Activated T-helper 17 cell treated with anti-CD3 and anti-CD28 coated beads, Interleukin-2, amount 50 U/mL, for 72 hours (primary cell): ENCODE measurements around the gene RAB10. TPM values are rescaled to one million over a fixed set of nuclear protein-coding genes. Genes with fewer than 3 reads are reported as not detected.

ENCODE experiments used
- ATAC-seq: fragments of 150-1000 bp; cut with Tn5 transposase; replicated peaks from 2 replicates; pipeline ENCODE4 v1.10.0; 2021; ENCODE audit warnings: mild to moderate bottlenecking, moderate library complexity
- H3K27ac Mint-ChIP-seq: one replicate; pipeline ENCODE4 v1.8.0; 2022; ENCODE audit warnings: mixed read lengths
- H3K27me3 Mint-ChIP-seq: one replicate; pipeline ENCODE4 v1.8.0; 2022; ENCODE audit warnings: mixed read lengths
- H3K36me3 Mint-ChIP-seq: one replicate; pipeline ENCODE4 v1.8.0; 2022; ENCODE audit warnings: low read depth, mild to moderate bottlenecking, mixed read lengths
- H3K4me1 Mint-ChIP-seq: one replicate; pipeline ENCODE4 v1.8.0; 2022; ENCODE audit warnings: mixed read lengths
- H3K4me3 Mint-ChIP-seq: one replicate; pipeline ENCODE4 v1.8.0; 2022; ENCODE audit warnings: mild to moderate bottlenecking, mixed read lengths
- H3K9me3 Mint-ChIP-seq: one replicate; pipeline ENCODE4 v1.8.0; 2022; ENCODE audit warnings: mixed read lengths
- total RNA-seq, 2 donors: library from RNA; stranded (reverse); gene quantifications; one replicate each; pipeline ENCODE4 v1.2.3, GENCODE V29; 2022

RAB10 gene
- total RNA-seq, 2 donors from 2014 or later: 68.5 to 107 TPM

DNA sequence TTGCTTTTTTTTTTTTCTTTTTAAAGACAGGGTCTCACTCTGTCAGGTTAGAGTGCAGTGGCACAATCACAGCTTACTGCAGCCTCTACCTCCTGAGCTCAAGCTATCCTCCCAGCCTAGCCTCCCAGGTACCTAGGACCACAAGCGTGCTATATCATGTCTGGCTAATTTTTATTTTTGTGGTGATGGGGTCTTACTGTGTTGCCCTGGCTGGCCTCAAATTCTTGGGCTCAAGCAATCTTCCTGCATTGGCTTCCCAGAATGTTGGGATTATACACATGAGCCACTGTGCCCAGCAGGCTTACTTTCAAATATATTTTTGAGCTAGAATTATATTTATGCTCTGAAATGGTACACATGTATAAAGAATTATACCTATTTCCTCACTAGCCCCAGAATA, 85.6 kb downstream of the RAB10 start:
- Mint-ChIP-seq H3K27me3 (no peaks in the 10 kb centered on the region), H3K36me3 (peaks cover 21% of the 10 kb centered on the region), H3K4me3 (no peak overlapping the region), H3K27ac (no peak overlapping the region), H3K9me3 (no peaks in the 10 kb centered on the region), H3K4me1 (peaks cover 16% of the 10 kb centered on the region)
- no peak for ATAC-seq

DNA sequence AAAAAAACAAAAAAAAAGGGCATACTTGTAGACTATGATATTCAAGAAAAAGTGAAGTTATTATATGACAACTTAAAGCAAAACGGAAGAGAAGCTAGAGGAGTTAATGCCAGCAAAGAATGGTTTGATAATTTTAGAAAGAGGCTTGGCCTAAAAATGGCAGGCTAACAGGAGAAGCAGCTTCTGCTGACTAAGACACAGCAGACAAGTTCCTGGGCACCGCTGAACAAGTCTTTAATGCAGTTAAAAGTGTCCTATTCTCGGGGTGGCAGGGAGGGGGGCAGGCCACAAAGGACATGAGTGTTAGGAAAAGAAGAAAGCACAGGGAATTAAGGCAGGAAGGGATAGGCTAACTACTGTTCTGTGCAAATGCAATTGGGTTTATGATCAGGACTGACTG, 88.7 kb downstream of the RAB10 start:
- Mint-ChIP-seq H3K36me3 (peaks cover 45% of the 10 kb centered on the region), H3K4me1 (peaks cover 16% of the 10 kb centered on the region), H3K4me3 (no peak overlapping the region), H3K27ac (no peak overlapping the region), H3K9me3 (no peaks in the 10 kb centered on the region), H3K27me3 (no peaks in the 10 kb centered on the region)
- ATAC-seq: no peak

DNA sequence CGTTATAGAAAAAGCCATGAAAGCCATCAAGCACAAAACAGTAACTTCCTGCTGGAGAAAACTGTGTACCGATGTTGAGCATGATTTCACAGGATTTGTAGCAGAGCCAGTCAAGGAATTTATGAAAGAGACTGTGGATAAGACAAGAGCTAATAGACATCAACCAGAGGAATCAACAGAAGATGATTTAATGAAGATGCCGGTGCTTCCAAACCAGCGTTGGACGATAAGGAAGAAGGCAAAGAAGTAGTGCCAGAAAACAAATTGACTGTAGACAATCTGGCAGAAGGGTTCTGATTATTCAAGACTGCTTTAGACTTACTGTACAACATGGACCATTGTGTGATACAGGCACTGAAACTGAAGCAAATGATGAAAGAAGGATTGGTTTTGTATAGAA, 89.5 kb downstream of the RAB10 start:
- H3K27me3 Mint-ChIP-seq: no peaks in the 10 kb centered on the region
- peak overlapping the region; percentile 29 for H3K27ac Mint-ChIP-seq
- ATAC-seq: no peak
- no peaks in the 10 kb centered on the region for H3K9me3 Mint-ChIP-seq
- H3K4me3 Mint-ChIP-seq: no peak overlapping the region
- peaks cover 53% of the 10 kb centered on the region for H3K36me3 Mint-ChIP-seq
- H3K4me1 Mint-ChIP-seq: peaks cover 16% of the 10 kb centered on the region

DNA sequence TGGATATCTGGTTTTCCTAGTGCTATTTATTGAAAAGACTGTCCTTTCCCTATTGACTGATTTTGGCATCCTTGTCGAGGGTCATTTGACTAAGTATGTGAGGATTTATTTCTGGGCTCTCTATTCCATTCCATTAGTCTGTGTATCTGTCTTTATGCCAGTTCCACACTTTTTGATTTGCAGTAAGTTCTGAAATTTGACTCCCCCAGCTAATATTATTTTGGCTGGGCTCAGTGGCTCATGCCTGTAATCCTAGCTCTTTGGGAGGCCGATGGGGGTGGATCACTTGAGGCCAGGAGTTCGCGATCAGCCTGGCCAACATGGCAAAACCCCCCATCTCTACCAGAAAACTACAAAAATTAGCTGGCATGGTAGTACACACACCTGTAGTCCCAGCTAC, 92.2 kb downstream of the RAB10 start:
- Mint-ChIP-seq H3K4me1 (peaks cover 18% of the 10 kb centered on the region), H3K4me3 (no peak overlapping the region), H3K27ac (no peak overlapping the region), H3K9me3 (no peaks in the 10 kb centered on the region), H3K27me3 (no peaks in the 10 kb centered on the region), H3K36me3 (peaks cover 76% of the 10 kb centered on the region)
- ATAC-seq: no peak

DNA sequence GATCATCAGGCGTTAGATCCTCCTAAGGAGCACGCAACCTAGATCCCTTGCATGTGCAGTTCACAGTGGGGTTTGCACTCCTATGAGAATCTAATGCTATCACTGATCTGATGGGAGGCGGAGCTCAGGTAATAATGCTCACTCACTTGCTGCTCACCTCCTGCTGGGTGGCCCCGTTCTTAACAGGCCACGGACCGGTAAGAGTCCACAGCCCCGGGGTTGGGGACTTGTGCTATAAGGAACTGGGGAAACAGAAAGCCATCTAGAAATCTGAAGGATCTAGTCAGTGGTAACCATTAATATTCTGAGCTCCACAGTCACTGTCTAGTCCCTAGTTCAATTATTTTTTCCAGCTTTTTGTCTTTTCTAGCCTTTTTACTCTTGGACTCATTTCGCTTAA, 94.3 kb downstream of the RAB10 start:
- ATAC-seq: no peak
- Mint-ChIP-seq H3K36me3 (peaks cover 88% of the 10 kb centered on the region), H3K9me3 (no peaks in the 10 kb centered on the region), H3K27me3 (no peaks in the 10 kb centered on the region), H3K27ac (no peak overlapping the region), H3K4me1 (peaks cover 12% of the 10 kb centered on the region), H3K4me3 (no peak overlapping the region)

DNA sequence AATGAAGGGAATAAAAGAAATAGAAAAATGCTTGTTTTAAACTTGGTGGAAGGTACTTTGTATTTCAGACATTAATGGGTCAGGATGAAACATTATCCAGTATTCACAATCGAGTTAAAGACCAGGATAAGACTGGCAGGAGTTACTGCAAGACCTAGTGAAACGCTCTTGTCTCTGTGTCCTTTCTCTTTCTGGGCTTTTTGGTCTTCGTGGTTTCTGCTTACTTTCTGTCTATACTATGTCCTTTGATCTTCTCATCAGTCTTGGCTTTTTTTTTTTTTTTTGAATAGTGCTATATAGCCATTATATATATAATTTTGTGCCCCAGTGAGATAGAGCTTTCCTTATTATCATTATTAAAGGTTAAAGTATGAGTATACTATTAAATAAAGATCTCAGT, 96.9 kb downstream of the RAB10 start:
- peaks cover 96% of the 10 kb centered on the region for H3K36me3 Mint-ChIP-seq
- H3K9me3 Mint-ChIP-seq: no peaks in the 10 kb centered on the region
- no peaks in the 10 kb centered on the region for H3K27me3 Mint-ChIP-seq
- peak overlapping the region; percentile 78 for H3K27ac Mint-ChIP-seq
- peaks cover 6% of the 10 kb centered on the region for H3K4me1 Mint-ChIP-seq
- ATAC-seq: no peak
- H3K4me3 Mint-ChIP-seq: no peak overlapping the region

DNA sequence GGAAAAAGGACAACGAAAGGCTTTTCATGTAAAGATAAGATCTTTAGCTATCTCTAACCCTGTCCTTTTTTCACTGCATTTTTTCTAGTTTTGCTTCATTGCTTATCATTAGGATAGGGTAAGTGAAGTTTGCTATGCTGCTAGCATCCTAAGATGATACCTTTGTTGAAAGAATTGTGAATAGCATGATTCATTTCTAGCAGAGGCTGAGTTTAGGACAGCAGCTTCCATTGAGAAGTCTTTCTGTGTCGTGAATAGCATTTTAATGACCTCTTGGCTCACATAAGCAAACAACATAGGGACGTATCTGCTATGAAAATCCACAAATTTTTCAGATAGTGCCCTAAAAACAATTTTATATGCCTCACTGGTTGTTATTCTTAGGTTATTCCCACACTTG, 102.6 kb downstream of the RAB10 start:
- Mint-ChIP-seq H3K4me3 (no peak overlapping the region), H3K4me1 (no peaks in the 10 kb centered on the region), H3K9me3 (no peaks in the 10 kb centered on the region), H3K36me3 (peaks cover 59% of the 10 kb centered on the region), H3K27ac (no peak overlapping the region), H3K27me3 (no peaks in the 10 kb centered on the region)
- no peak for ATAC-seq

DNA sequence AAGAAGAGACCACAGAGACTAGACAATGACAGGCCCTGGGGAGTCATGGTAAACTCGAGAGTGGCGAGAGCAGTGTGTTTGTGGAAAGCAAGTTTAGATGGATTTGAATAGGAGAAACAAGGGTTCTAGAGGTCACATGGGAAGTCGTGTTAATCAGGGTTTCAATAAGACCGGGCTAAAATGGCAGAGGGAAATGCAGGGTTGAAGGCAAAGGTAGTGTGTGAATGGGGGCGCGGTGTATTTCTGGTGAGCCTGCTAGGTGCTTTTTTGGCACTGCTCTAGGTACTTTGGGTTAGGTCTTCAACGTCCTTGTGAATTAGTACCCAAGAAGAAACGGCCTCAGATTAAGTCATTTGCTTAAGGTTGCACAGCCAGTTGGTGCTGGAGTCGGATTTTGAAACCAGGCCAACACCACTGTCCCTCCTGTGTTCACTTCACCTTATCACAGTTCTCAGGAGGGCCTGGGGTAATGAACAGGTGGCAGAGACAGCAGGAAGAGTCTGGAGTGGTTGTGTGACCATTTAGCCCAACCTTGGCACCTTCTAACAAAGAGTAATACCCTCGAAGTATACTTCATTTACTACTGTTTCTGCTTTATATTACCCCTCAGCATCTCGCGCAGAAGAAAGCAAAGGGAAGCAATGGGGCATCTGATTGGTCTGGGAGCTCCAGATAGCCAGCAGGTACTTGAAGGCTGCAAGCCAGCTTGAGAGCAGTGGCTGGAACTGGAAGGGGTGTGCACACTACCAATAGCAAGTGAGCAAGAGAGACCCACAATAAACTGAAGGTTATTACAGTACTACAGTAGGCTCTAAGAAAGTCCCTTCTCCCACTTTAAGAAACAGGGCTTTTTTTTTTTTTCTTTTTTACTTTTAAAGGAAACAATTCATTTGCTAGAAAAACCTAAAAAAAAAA, 105.6 kb downstream of the RAB10 start:
- Mint-ChIP-seq H3K27me3 (no peaks in the 10 kb centered on the region), H3K27ac (no peak overlapping the region), H3K4me1 (no peaks in the 10 kb centered on the region), H3K36me3 (peaks cover 29% of the 10 kb centered on the region), H3K4me3 (no peak overlapping the region), H3K9me3 (no peaks in the 10 kb centered on the region)
- ATAC-seq: no peak

DNA sequence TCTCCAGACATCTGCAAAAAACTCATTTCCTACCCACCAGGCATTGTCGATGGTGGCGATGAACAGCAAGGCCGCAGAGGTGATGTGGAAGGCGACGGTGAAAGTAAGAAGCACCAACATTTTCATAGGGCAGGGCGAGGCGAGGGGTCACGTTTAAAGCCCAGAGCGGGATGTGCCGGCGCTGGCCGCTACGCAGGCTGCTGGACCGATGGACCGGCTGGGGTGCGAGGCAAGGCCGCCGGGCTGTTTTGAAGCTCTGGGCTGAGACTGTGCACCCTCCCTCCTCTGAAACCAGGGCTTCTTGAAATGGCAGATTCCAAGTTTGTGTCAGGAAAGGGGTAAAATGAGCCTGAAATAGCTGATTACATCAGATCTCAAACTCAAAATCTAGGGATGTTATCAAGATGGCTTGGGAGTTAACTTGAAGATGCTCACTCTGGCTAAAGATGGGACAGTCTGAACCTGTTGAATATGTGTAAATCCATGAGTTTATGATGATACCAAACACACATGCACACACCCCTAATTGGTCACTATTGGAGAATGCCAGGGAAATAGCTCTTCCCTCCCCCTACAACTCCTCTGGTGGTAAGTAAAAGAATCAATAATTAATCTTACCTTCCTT, 107.4 kb downstream of the RAB10 start:
- Mint-ChIP-seq H3K4me1 (peaks cover 5% of the 10 kb centered on the region), H3K9me3 (no peaks in the 10 kb centered on the region), H3K27ac (no peak overlapping the region), H3K4me3 (no peak overlapping the region), H3K27me3 (no peaks in the 10 kb centered on the region), H3K36me3 (peaks cover 13% of the 10 kb centered on the region)
- no peak for ATAC-seq

DNA sequence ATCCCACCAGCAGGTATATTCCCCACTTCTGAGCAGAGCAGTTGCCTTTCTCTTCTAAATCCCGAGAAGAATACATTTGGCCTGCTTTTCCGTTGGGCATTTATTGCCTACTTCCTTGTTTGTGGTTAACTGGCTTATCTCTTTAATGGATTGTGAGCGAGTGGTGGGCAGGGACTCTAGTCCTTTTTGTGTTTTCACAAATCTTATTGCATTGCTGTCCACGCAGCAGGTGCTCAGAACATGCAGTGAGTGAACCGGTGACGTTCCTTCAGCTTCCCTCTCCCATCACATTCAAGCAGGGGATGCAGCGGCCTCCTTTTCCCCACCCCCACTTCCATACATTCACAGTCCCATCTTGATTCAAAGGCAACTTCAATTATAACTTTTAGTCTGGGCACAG, 110.1 kb downstream of the RAB10 start:
- Mint-ChIP-seq H3K4me1 (peaks cover 5% of the 10 kb centered on the region), H3K36me3 (no peaks in the 10 kb centered on the region), H3K4me3 (no peak overlapping the region), H3K9me3 (no peaks in the 10 kb centered on the region), H3K27ac (no peak overlapping the region), H3K27me3 (no peaks in the 10 kb centered on the region)
- ATAC-seq: no peak

DNA sequence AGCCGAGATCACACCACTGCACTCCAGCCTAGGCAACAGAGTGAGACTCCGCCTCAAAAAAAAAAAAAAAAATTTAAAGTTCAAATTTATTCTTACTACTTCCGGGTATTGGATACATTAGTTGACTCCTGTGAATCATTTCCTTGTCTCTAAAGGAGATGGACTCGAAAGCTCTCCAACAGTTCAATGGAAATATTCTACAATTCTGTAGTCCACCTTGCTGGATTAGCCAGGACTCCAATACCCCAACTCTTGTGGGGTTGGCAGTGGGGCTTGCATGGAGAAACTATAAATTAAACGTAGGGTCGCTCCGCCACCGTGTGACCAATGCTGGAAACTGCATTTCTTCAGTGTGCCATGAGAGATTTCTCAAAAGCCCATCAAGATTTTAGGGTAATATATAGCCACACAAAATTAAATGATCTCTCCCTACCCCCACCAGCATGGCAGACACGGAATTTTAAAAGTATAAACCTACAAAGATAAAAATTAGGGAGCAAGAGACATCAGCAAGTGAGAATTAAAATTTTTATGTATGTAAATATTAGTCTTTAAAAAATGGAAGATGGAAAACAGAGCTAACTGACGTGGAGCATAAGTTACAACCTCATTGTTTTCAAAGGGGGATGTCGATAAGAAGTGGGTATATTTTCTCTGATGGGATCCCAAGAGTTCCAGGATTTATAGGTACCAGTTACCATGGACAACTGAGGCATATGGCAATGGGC, 111.2 kb downstream of the RAB10 start:
- peaks cover 5% of the 10 kb centered on the region for H3K4me1 Mint-ChIP-seq
- ATAC-seq: peak; percentile 55
- H3K27me3 Mint-ChIP-seq: peaks cover 2% of the 10 kb centered on the region
- no peak overlapping the region for H3K4me3 Mint-ChIP-seq
- no peaks in the 10 kb centered on the region for H3K36me3 Mint-ChIP-seq
- peak overlapping the region; percentile 11 for H3K27ac Mint-ChIP-seq
- no peaks in the 10 kb centered on the region for H3K9me3 Mint-ChIP-seq

DNA sequence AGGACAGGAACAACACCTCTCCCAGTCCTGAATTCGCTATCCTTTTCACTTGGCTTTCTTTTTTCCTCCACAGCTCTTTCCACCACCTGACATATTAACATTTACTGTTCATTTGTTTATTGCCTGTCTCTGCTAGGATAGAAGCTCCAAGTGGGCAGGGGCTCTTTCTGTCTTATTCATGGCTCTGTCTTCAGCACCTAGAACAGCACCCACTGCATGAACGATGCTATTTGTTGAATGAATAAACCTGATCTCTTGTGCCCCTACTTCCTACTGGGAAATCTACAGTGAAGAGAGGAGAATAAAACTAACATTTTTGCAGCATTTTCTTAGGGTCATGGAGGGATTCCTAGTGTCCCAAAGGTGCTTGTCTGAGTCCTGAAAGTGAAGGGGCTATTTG, 114.6 kb downstream of the RAB10 start:
- H3K36me3 Mint-ChIP-seq: no peaks in the 10 kb centered on the region
- no peak for ATAC-seq
- no peak overlapping the region for H3K4me3 Mint-ChIP-seq
- peaks cover 5% of the 10 kb centered on the region for H3K4me1 Mint-ChIP-seq
- peaks cover 11% of the 10 kb centered on the region for H3K27me3 Mint-ChIP-seq
- H3K9me3 Mint-ChIP-seq: no peaks in the 10 kb centered on the region
- H3K27ac Mint-ChIP-seq: no peak overlapping the region

DNA sequence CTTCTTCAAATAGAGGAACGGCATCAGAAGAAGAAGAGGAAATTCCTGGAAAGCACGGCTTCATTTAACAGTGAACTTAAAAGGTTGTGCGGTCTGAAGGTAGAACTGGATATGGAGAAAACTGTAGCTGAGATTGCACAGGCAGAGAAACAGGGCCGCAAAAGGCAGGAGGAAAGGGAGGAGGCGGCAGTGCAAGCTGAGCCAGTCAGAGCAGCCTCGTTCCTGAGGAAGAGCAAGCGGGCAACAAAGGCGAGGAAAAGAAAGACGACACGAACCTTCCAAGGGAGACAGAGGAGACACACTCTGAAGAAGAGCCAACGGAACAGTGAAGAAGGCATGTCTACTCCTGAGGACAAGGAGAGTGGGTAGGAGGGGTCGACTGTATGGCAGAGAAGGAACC, 116.4 kb downstream of the RAB10 start:
- Mint-ChIP-seq H3K27ac (no peak overlapping the region), H3K4me3 (no peak overlapping the region), H3K4me1 (peaks cover 2% of the 10 kb centered on the region), H3K27me3 (peaks cover 13% of the 10 kb centered on the region), H3K36me3 (no peaks in the 10 kb centered on the region), H3K9me3 (no peaks in the 10 kb centered on the region)
- ATAC-seq: no peak

DNA sequence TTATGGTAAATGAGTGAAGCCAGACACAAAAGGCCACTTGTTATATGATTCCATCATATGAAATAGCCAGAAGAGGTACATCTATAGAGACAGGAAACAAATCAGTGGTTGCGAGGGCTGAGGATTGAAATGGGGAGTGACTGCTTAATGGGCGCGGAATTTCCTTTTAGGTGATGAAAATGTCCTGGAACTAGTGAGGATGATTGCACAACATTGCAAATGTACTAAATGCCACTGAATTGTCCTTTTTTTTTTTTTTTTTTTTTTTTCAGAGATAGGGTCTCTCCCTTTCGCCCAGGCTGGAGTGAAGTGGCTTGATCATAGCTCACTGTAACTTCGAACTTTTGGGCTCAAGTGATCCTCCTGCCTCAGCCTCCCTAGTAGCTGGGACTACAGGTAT, 123.7 kb downstream of the RAB10 start:
- Mint-ChIP-seq H3K4me1 (no peaks in the 10 kb centered on the region), H3K9me3 (no peaks in the 10 kb centered on the region), H3K27me3 (peaks cover 2% of the 10 kb centered on the region), H3K4me3 (no peak overlapping the region), H3K27ac (no peak overlapping the region), H3K36me3 (no peaks in the 10 kb centered on the region)
- no peak for ATAC-seq

DNA sequence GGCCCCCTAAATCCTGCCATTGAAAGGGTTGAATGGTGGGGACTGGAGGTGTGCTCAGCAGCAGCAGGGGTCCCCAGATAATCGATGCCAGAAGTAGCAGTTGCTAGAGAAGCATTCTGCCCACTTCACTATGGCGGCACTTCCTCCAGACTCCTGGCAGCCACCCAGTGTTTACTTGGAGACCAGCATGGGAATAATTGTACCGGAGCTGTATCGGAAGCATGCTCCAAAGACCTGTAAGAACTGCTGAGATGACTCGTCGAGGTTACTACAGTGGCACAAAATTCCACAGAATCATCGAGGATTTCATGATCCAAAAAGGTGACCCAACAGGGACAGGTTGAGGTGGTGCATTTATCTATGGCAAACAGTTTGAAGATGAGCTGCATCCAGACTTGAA, 128.0 kb downstream of the RAB10 start:
- no peak overlapping the region for H3K4me3 Mint-ChIP-seq

More for the DNA sequence above, 128.0 kb downstream of the RAB10 start:
- no peak overlapping the region for H3K27ac Mint-ChIP-seq
- ATAC-seq: no peak
- no peaks in the 10 kb centered on the region for H3K9me3 Mint-ChIP-seq
- H3K36me3 Mint-ChIP-seq: no peaks in the 10 kb centered on the region
- H3K4me1 Mint-ChIP-seq: no peaks in the 10 kb centered on the region
- no peaks in the 10 kb centered on the region for H3K27me3 Mint-ChIP-seq
